ENCODE results near the gene PSORS1C2. TPM values are rescaled to one million over a fixed set of nuclear protein-coding genes. Genes with fewer than 3 reads are reported as not detected.

Gene PSORS1C2
- total RNA-seq, 3 donors from 2014 or later = not detected

DNA sequence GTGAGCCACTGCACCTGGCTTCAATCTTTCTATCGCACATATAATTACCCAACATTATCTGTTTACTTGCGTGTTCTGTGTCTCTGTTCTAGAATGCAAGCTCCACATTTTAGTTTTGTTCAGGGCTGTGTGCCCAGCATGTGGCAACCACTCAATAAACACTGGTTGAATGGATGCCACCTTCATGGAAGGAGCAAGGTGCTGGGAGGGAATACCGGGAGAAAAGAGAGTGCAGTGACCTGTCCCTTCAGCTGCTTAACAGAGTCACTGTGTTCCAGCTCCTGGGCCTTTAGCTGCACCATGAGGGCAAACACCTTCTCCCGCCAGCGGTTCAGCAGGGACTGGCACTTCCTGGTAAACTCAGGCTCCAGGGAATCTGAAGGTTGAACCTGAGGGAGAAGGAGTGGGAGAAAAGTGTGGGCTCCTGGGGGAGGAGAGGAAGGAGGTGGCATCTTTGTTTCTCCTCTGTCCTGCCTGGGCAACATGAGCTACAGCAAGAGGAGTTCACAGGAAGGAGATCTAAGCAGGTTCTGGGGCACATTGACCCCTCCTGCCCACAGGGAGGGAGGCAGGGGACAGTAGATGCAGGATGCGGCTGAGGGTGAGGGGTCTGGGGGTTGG lies 11.1 kb upstream of the PSORS1C2 start:
- no peaks in the 10 kb centered on the region for H3K36me3 ChIP-seq
- no peak for DNase-seq (ENCODE audit: low spot score in 2 of 2)
- H3K4me1 ChIP-seq = no peaks in the 10 kb centered on the region
- TF ChIP-seq, protein P1, sequence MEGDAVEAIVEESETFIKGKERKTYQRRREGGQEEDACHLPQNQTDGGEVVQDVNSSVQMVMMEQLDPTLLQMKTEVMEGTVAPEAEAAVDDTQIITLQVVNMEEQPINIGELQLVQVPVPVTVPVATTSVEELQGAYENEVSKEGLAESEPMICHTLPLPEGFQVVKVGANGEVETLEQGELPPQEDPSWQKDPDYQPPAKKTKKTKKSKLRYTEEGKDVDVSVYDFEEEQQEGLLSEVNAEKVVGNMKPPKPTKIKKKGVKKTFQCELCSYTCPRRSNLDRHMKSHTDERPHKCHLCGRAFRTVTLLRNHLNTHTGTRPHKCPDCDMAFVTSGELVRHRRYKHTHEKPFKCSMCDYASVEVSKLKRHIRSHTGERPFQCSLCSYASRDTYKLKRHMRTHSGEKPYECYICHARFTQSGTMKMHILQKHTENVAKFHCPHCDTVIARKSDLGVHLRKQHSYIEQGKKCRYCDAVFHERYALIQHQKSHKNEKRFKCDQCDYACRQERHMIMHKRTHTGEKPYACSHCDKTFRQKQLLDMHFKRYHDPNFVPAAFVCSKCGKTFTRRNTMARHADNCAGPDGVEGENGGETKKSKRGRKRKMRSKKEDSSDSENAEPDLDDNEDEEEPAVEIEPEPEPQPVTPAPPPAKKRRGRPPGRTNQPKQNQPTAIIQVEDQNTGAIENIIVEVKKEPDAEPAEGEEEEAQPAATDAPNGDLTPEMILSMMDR (IDR thresholded peaks at IDR 0.05) = no peak
- TF ChIP-seq POLR2A (IDR thresholded peaks at IDR 0.05) (no peak), POLR2AphosphoS5 (IDR thresholded peaks at IDR 0.05) (no peak)
- H3K4me3 ChIP-seq = no peak overlapping the region
- H3K9me3 ChIP-seq = no peaks in the 10 kb centered on the region
- intact Hi-C loops (cut with DNase I; ENCODE audit: low total_unique reads) = no loop called here
- no peak overlapping the region for H3K27ac ChIP-seq
- H3K27me3 ChIP-seq = no peaks in the 10 kb centered on the region

DNA sequence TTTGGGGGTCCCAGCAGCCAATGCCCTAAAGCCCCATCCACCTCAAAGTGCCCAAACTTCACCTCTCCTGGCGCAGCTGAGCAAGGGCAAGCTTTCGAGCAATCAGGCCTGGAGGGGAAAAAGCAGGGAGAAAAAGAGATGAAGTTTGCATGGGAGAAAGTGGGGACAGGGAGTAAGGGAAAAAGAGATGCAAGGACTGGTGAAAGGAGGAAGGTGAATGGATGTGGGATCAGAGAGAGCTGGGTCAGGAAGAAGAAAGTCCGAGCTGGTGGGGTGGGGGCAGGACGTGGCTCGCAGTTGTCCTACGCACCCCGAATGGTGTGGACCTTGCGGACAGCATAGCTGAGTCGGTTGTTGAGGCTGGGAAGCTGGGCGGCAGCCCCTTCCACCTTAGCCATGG lies 6.5 kb upstream of the PSORS1C2 start:
- no peaks in the 10 kb centered on the region for H3K4me1 ChIP-seq
- H3K4me3 ChIP-seq = no peak overlapping the region
- no peak overlapping the region for H3K27ac ChIP-seq
- no peak for DNase-seq (ENCODE audit: low spot score in 2 of 2)
- intact Hi-C loops (cut with DNase I; ENCODE audit: low total_unique reads) = no loop called here
- TF ChIP-seq POLR2AphosphoS5 (IDR thresholded peaks at IDR 0.05) (no peak), POLR2A (IDR thresholded peaks at IDR 0.05) (no peak)
- TF ChIP-seq, protein P1 (IDR thresholded peaks at IDR 0.05) = no peak
- H3K9me3 ChIP-seq = no peaks in the 10 kb centered on the region
- no peaks in the 10 kb centered on the region for H3K36me3 ChIP-seq
- no peaks in the 10 kb centered on the region for H3K27me3 ChIP-seq

DNA sequence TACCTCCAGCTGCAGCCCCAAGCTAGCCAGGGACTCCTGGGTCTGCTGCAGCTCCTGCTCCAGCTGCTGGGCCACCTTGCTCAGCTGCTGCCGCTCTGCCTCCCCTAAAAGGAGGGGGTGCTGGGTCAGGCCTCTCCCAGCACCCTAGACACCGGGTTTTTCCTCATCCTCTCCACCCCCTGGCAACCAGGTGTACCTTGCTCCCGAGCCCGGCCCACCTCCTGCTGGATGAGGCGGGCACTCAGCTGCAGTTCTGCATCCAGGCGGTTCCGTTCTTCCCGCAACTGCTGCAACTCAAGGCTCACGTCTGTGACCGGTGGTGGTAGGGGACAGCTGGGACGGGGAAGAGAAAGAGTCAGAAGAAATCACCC lies 6.1 kb upstream of the PSORS1C2 start:
- H3K27me3 ChIP-seq = no peaks in the 10 kb centered on the region

DNA sequence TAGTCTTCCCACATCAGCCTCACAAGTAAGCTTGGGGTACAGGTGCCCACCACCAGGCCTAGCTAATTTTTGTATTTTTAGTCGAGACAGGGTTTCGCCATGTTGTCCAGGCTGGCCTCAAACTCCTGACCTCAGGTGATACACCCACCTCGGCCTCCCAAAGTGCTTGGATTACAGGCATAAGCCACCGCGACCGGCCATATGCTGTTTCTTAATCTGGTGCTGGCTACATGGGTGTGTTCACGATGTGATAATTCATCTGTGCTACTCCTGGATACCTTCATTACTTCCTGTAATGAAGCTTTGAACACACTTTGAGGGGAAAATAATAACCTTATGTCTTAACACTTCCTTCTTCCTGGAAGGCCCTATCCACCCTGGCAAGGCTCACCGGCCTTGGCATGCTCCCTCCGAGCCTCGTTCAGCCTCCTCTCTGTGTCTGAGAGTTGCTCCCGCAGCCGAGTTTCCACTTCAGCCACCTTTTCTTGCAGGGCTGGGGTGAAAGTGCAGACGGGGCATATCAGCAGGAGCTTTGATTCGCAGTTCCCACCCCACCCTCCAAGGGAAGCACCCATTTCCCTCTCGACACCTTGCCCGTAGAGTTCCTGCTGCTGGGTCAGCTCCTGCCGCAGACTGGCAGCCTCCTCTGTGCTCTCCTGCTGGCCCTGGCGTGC lies 5.6 kb upstream of the PSORS1C2 start:
- no peaks in the 10 kb centered on the region for H3K27me3 ChIP-seq
- no peaks in the 10 kb centered on the region for H3K9me3 ChIP-seq
- H3K4me1 ChIP-seq = no peaks in the 10 kb centered on the region
- no peak for DNase-seq (ENCODE audit: low spot score in 2 of 2)
- peak overlapping the region; percentile 52 to 55 for H3K27ac ChIP-seq
- H3K36me3 ChIP-seq = no peaks in the 10 kb centered on the region
- intact Hi-C loops (cut with DNase I; ENCODE audit: low total_unique reads) = no loop called here
- H3K4me3 ChIP-seq = no peak overlapping the region
- TF ChIP-seq POLR2A (IDR thresholded peaks at IDR 0.05) (no peak), POLR2AphosphoS5 (IDR thresholded peaks at IDR 0.05) (no peak)
- TF ChIP-seq, protein P1 (IDR thresholded peaks at IDR 0.05) = no peak

More for the DNA sequence above, 6.1 kb upstream of the PSORS1C2 start:
- H3K27ac ChIP-seq = no peak overlapping the region
- TF ChIP-seq POLR2A (IDR thresholded peaks at IDR 0.05) = no peak
- TF ChIP-seq, protein P1 (IDR thresholded peaks at IDR 0.05) = no peak
- TF ChIP-seq POLR2AphosphoS5 (IDR thresholded peaks at IDR 0.05) = no peak
- no peak for DNase-seq (ENCODE audit: low spot score in 2 of 2)
- no peaks in the 10 kb centered on the region for H3K9me3 ChIP-seq
- H3K4me3 ChIP-seq = no peak overlapping the region
- no peaks in the 10 kb centered on the region for H3K4me1 ChIP-seq
- intact Hi-C loops (cut with DNase I; ENCODE audit: low total_unique reads) = no loop called here
- H3K36me3 ChIP-seq = no peaks in the 10 kb centered on the region

DNA sequence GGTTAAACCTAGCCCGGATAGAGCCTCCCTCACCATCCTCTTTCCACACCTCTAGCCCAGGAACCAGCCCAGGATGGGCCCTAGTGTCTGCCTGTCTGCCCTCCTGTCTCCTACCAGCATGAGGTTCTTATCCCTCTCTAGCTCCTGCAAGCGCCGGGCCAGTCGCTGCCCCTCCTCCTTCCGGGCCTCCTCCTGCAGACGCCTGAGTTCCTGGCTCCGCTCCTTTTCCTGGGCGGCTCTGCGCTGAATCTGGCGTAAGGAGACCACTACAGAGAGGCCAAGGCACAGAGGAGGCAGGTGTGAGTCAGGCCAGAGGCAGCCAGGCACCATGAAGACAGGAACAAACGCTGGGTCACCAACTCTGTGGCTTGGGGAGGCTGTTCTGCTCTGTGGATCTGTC lies 4.3 kb upstream of the PSORS1C2 start:
- intact Hi-C loops (cut with DNase I; ENCODE audit: low total_unique reads) = no loop called here
- no peaks in the 10 kb centered on the region for H3K9me3 ChIP-seq
- no peak for DNase-seq (ENCODE audit: low spot score in 2 of 2)
- TF ChIP-seq POLR2A (IDR thresholded peaks at IDR 0.05) (no peak), POLR2AphosphoS5 (IDR thresholded peaks at IDR 0.05) (no peak)
- TF ChIP-seq, protein P1 (IDR thresholded peaks at IDR 0.05) = no peak
- H3K27me3 ChIP-seq = no peaks in the 10 kb centered on the region
- H3K27ac ChIP-seq = peak overlapping the region; percentile 19 to 55
- no peaks in the 10 kb centered on the region for H3K4me1 ChIP-seq
- H3K4me3 ChIP-seq = no peak overlapping the region
- H3K36me3 ChIP-seq = no peaks in the 10 kb centered on the region

Data from breast epithelium (tissue), 4 donors.